HG03558 (cell line): ENCODE results near the gene SPARC.

Source experiments
- ATAC-seq: cut with Tn5 transposase; IDR thresholded peaks from one replicate; pipeline ENCODE4 v1.9.1; 2021; ENCODE audit warnings: moderate number of reproducible peaks; ENCODE audit not compliant: unreplicated experiment; ENCODE audit errors: extremely low read depth

The SPARC gene

DNA sequence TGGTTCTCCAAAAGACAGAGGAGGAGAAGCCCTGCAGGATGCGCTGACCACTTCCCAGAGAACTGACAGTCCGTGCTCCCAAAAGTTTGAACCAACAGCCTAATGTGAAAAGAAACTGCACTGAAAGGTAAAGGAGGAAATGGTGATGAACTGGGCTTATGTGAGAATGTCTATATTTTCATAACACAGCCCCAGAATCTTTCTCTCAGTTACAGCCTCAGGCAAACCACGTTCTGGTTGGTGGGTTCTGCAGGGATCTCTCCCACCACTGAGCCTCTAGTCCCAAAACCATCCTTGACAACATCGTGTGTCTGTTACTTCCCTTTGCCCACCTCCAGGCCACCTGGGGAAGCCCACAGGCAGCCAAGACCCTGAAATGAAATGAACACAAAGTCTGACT is 23.9 kb downstream of the SPARC start:
- ATAC-seq = no peak

- ATAC-seq = peak; percentile 67
These were observed 24.6 kb downstream of the SPARC start for GRCh38 chr5:151661968-151662732.

- no peak for ATAC-seq
These were observed 25.9 kb downstream of the SPARC start for GRCh38 chr5:151660616-151661495.

DNA sequence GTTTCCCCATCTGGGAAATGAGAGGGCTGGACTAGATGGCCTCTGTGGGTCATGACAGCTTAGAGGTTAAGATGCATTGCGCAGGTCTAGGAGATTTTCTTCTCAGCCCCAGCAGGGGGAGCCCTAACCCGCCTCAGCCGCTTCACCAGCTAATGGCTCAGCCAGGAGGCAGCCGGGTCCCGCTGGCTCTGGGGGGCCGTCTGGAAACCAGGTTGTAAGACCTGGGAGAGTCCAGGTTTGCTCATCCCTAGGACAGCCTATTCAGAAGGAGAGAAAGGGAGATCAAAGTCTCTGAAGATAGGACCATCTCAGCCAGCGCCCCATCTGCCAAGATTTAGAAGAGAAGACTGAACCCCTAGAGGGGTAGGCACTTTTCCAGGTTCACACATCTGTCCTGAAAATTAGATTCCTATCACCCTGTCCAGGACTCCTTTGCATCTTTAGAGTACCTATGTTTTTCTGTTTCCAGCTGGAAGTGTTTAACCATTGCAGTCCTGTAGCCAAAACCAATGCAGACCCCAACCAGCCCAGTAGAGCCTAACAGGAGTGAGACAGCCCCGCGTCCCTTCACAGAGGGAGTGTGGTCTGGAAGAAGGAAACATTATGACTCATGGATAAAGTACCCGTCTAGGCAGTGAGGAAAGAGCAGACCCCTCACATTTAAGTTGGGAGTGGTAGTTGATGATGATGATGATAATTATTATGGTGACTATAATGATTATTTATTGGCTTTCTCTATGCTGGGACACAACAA is 27.5 kb downstream of the SPARC start:
- ATAC-seq = peak; percentile 28

DNA sequence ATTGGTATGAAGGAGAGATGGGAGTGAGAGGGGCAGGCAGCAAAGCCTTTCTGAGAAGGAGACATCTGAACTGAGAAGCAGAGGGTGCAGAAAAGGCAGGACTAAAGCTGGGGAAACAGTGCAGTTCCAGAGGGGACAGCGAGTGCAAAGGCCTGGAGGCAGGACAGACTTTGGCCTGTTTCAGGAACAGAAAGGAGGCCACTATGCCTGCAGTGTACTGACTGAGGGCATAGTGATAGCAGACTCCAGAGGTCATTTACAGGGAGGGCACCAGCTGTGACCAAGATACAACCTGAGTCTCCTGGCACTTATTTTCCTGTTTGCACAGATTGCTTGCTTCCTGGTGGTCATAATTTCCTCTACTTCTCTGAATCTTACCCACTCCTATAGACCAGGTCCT is 29.6 kb downstream of the SPARC start:
- ATAC-seq = no peak

DNA sequence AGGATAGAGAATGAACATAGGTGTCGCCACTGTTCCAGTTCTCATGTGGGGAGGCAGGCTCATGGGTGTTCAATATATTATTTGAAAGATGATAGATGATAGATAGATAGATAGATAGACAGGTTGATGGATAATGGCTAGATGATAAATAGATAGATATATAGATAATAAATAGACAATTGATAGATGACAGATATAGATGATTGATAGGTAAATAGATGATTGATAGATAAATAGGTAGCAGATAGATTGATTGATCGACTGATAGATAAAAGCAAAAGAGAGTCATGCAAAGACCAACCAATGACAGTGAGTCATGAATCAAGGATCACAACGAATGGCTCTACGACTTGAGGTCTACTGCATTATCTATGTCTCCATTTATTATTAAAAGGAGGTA is 30.4 kb downstream of the SPARC start:
- no peak for ATAC-seq

GRCh38 chr5:151651997-151652645 is 34.6 kb downstream of the SPARC start:
- ATAC-seq = peak; percentile 93

DNA sequence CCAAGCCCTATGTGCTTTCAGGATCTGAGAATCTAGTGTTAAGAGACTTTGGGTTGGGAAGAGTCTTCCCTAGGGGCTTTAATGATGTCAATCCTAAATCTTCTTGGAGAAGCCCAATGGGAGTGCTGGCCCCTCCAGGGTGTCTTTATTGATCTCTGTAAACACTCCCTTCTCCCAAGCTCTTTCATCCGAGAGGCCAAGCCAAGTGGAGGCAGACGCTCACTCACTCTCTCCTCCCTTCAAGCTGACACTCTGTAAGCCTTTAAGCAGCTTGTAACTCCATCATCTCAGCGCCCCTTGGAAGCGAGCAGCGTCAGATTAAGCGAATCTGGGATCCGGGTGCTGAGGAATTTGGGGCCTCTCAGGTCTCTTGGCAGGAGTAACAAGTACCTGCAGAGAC is 37.7 kb downstream of the SPARC start:
- ATAC-seq = no peak

DNA sequence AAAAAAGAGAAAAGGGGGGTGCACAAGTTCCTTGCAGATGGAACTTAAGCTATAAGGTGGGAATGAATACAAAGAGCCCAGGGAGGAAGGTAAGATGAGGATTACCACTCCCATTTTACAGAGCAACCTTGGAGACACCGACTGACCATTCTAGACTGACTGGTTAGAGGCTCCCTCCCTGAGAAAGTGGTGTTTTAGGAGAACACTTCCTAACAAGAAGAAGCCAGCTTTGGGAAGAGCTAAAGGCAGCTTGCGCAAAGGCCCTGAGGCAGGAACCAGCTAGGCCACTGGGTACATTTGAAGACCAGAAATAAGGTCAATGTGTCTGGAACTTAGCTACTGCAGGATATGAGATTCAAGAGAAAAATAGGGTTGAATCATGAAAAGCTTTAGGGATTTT is 38.6 kb downstream of the SPARC start:
- no peak for ATAC-seq

DNA sequence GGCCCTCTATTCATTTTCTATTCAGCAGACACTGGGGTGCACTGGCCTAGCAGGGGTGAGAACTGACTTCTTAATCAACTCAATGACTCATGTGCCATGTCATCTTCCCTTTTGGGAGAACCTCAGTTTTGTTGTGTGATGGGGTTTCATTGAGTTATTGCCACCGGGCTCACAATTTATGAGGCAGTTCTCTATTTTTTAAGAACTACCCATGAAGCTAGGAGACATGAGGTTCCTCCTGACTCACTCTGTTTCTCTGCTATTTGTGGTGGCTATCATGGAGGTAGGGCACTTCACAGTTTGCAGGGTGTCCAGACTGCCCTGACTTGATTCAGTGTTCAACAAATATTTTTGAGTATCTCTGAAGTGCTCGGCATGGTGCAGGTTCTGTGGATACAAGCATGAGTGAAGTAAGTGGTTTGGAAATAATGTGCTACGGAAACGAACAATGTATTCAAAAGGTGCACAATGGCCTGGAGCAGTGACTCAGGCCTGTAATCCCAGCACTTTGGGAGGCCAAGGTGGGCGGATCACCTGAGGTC is 39.3 kb downstream of the SPARC start:
- no peak for ATAC-seq

- no peak for ATAC-seq
These were observed 40.4 kb downstream of the SPARC start for GRCh38 chr5:151646334-151646733.

GRCh38 chr5:151643388-151643787 is 43.3 kb downstream of the SPARC start:
- ATAC-seq = no peak

DNA sequence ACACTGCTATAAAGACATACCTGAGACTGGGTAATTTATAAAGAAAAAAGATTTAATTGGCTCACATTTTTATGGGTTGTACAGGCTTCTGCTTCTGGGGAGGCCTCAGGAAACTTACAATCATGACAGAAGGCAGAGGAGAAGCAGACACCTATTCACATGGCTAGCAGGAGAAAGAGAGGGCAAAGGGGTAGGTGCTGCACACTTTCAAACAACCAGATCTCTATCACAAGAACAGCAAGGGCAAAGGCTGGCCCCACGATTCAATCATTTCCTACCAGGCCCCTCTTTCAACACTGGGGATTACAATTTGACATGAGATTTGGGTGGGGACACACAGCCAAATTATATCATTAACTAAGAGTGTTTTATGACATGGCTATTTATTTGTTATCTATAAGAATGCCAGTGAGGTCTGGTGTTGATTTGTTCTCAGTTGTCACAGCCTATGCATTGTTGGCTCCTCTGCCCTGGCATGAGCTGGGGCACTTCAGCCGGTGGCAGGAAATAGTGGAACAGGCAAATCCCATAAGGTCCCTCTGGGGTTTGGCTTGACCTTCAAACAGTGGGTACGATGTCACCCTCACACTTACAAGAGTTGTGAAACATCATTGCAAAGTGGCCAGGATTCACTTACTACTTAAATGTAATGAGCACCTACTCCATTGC is 44.1 kb downstream of the SPARC start:
- no peak for ATAC-seq

DNA sequence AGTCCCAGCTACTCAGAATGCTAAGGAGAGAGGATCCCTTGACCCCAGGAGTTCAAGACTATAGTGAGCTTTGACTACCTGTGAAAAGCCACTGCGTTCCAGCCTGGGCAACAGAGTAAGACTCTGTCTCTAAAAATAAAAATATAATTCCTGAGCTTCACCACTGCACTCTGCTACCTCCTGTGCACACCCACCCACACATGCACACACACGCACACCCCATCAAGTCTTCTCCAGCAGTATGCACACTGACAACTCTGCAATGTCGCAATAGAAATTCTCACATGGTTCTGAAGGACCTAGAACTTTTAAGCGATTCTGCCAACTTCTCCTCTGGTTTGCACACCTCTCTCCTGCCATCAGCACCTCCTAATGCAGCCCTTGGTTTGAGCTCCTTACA is 48.1 kb downstream of the SPARC start:
- no peak for ATAC-seq

DNA sequence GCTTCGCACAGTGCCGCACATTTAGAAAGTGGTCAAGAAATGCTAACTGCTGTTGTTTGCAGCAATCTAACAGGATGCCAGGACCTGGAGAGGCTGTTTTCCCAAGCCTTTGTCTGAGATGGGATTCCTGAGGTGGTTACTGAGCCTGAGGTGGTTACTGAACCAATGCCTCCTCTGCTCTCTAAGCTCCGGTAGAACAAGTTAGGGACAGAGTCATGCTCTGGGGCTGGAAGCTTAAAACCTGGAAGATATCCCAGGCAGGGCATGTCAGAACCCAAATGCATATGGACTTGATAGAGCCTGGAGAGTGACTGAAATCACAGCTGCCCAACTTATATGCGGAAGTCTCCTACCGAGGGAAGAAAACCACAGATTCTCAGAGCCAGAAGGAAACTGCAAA is 49.0 kb downstream of the SPARC start:
- ATAC-seq = no peak

GRCh38 chr5:151633892-151634291 is 52.8 kb downstream of the SPARC start:
- no peak for ATAC-seq

- no peak for ATAC-seq
These were observed 53.8 kb downstream of the SPARC start for GRCh38 chr5:151632941-151633340.

GRCh38 chr5:151632524-151632923 is 54.2 kb downstream of the SPARC start:
- no peak for ATAC-seq

DNA sequence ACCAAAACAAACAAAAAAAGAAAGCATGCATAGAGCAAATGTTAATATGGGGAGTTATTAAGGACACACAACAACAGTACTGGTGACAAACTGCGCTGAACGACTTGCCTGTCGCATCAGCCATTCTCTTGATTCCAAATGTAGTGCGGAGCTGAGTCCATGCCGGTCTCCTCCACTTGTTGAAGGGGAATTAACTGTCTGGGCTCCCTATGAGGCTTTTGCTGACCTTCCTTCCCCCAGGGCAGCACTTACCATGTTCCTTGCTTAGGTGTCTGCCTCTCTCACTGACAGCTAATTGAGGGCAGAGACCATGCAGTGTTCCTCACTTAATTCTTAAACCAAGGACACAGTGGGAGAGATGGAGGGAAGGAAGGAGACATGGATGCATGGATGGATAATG is 54.8 kb downstream of the SPARC start:
- ATAC-seq = no peak

DNA sequence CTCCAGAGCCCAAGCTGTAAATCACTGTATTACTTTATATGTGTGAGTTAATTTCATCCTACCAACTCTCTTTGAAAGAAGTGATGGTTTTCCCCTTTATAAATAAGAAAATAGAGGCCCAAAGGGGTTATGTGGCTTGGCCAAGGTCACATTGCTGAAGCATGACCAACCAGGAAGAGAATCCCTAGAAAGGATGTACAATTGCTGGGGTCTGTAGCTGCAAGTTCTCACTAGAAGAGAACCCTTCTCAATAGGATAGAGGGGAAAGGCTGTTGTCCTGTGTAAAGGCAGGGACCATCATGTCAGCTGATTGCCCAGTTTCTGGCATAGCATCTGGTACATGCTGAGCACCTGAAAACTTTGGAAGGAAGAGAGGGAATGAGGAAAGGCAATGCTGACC is 56.6 kb downstream of the SPARC start:
- ATAC-seq = no peak
